Measurements from ENCODE around the gene NEUROG2. TPM values are rescaled to one million over a fixed set of nuclear protein-coding genes. Genes with fewer than 3 reads are reported as not detected.
"Not testable (repeated sequence)": the region's sequence is repeated elsewhere in the genome, so short reads cannot be mapped to it uniquely, and the experiment has no call there.

NEUROG2 gene
- total RNA-seq, 3 donors from 2014 or later: not detected

DNA sequence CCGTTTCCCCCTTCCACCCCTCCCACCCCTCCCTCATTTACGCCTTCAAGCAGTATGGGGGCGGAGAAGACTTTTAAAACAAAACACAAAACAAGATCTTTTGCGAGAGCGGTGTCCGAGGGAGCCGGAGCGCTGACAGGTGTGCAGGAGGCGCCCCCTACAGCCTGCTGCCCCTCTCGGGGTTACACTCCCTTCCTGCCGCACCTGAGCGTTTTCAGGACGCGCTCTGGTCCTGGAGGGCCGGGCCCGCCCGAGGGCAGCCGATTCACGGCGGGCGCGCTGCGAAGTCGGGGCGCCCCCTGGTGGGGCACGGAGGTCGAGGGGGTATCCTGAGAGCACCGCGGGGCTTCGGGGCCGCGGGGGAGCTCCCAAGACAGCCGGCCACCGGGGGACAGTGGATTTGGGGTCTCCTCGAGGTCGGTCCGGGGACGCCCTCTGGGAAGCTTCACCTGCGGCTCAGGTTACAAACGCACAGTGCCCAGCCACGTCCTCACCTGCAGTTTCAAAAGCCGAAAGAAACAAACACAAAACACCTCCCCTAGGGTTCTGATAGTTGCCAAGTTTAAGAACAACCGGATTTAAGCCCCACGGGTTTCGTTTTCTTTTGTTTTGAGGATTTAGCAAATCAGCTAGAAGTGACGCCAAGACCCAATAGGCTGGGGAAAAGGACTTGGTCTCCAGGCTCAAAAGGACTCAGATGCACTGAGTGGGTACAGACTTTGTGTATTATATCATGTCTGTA is 8.0 kb upstream of the NEUROG2 start:
- TF ChIP-seq, protein P1, sequence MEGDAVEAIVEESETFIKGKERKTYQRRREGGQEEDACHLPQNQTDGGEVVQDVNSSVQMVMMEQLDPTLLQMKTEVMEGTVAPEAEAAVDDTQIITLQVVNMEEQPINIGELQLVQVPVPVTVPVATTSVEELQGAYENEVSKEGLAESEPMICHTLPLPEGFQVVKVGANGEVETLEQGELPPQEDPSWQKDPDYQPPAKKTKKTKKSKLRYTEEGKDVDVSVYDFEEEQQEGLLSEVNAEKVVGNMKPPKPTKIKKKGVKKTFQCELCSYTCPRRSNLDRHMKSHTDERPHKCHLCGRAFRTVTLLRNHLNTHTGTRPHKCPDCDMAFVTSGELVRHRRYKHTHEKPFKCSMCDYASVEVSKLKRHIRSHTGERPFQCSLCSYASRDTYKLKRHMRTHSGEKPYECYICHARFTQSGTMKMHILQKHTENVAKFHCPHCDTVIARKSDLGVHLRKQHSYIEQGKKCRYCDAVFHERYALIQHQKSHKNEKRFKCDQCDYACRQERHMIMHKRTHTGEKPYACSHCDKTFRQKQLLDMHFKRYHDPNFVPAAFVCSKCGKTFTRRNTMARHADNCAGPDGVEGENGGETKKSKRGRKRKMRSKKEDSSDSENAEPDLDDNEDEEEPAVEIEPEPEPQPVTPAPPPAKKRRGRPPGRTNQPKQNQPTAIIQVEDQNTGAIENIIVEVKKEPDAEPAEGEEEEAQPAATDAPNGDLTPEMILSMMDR (IDR thresholded peaks at IDR 0.05): peak; percentile 52
- intact Hi-C loops (cut with DNase I, micrococcal nuclease): loop anchor here in 1 of 2 donors (10.0 kb wide), 1 partner anchor 199 kb away; no protein-coding TSS in a partner anchor
- Histone ChIP-seq H3K4me1 (ENCODE audit: low read depth) (peaks cover 20% of the 10 kb centered on the region), H3K9me3 (no peaks in the 10 kb centered on the region), H3K4me3 (no peak overlapping the region), H3K36me3 (ENCODE audit: low read depth) (no peaks in the 10 kb centered on the region)
- ATAC-seq (peak; percentile 95), DNase-seq (peak; percentile 65 to 80 (median 65))

DNA sequence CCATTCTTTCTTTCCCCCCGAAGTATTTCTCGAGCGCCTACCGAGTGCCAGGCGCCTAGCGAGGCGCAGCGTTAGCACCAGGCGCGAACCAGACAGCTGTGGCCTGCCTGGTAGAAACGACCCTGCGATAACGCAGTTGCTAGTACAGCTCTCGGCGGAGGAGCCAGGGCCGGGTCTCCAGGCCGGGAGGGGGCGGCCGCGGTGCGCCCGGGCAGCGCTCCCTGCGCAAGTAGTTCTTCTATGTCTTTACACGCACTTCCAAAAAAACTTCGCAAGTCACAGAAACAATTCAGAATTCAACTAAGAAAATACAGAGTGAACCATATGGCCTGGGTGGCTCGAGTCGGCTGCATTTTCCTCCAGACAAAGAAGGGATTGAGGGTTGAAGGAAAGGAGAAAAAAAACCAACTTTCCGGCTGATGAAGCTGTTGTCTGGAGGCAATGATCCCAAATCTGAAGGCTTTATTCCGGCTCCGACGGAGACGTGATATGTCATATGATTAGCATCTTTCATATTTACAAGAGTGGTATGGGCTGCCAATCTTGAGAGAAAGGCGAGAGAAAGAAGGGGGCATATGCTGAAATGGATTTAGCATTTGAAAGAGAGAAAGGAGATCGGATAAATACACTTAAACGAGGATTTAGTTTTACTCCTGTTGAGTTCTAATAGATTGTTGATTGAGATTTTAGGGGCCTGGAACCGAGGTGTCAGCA is 7.2 kb upstream of the NEUROG2 start:
- ATAC-seq: peak; percentile 55
- intact Hi-C loops (cut with DNase I, micrococcal nuclease): loop anchor here in 1 of 2 donors (10.0 kb wide), 1 partner anchor 198 kb away; no protein-coding TSS in a partner anchor
- peak in 2 of 3 donors; percentile 24 to 50 for DNase-seq

DNA sequence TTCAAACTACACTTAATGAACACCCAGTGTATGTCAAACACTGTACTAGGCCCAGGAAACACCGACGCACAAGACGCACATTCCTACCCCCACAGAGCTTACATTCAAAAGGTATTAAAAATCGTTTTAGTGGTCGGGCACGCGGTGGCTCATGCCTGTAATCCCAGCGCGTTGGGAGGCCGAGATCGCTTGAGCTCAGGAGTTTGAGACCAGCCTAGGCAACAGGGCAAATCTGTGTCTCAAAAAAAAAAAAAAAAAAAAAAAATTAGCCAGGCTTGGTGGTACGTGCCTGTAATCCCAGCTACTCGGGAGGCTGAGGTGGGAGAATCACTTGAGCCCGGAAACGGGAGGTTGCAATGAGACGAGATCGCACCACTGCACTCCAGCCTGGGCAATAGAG is 6.5 kb upstream of the NEUROG2 start:
- intact Hi-C loops (cut with DNase I, micrococcal nuclease): loop anchor here in 1 of 2 donors (10.0 kb wide), 1 partner anchor 198 kb away; no protein-coding TSS in a partner anchor
- not testable (repeated sequence) for DNase-seq; H3K9me3 ChIP-seq; H3K36me3 ChIP-seq (ENCODE audit: low read depth); ATAC-seq; H3K4me3 ChIP-seq
- peaks cover 20% of the 10 kb centered on the region for H3K4me1 ChIP-seq (ENCODE audit: low read depth)

More for the DNA sequence above, 7.2 kb upstream of the NEUROG2 start:
- no peaks in the 10 kb centered on the region for H3K36me3 ChIP-seq (ENCODE audit: low read depth)
- TF ChIP-seq, protein P1 (IDR thresholded peaks at IDR 0.05): no peak
- peaks cover 20% of the 10 kb centered on the region for H3K4me1 ChIP-seq (ENCODE audit: low read depth)
- H3K4me3 ChIP-seq: no peak overlapping the region
- no peaks in the 10 kb centered on the region for H3K9me3 ChIP-seq

DNA sequence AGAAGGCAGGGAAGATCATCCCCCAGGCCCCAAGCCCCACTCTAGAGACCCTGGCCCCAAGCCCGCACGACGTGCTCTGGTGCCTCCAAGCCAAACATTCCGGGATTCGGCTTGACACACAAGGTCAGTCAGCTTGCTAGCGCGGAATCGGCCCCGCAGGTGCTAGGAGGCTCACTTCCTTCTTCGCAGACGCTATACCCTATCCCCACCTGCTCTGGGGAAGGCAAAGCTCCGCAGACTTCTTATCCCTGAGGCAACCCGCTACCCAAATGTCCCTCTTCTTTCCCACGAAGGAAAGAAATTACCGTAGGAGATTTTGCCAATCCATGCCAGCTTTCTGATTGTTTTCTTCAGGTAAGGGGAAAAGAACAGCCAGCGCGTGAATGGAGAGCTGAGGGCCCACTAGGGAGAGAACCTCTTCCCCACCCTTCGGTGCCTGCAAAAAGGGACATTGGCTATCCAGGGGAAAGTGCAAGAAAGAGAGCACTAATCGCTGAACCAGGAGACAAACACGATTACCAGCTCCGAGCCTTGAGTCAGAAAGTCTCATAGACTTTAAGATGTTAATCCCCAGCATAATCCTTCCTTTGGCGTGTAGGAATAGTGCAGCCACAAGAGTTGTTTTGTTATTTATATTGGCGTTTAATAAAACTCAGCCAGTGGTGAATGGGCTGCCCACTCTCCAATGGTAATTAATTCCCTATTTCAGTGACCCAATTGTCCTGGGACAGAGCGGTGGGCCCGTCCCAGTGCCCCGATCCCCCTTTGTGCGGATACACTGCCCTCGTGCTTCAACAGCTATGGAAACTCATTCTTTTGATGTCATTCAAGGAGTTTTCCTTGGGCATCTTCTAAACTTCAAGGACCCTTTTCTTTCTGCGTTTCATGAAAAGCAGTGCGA is 5.4 kb upstream of the NEUROG2 start:
- intact Hi-C loops (cut with DNase I, micrococcal nuclease): loop anchor here in 1 of 2 donors (10.0 kb wide), 1 partner anchor 197 kb away; no protein-coding TSS in a partner anchor
- TF ChIP-seq, protein P1 (IDR thresholded peaks at IDR 0.05): no peak
- Histone ChIP-seq H3K9me3 (no peaks in the 10 kb centered on the region), H3K36me3 (ENCODE audit: low read depth) (no peaks in the 10 kb centered on the region), H3K4me1 (ENCODE audit: low read depth) (peaks cover 25% of the 10 kb centered on the region), H3K4me3 (no peak overlapping the region)
- DNase-seq (no peak), ATAC-seq (no peak)

DNA sequence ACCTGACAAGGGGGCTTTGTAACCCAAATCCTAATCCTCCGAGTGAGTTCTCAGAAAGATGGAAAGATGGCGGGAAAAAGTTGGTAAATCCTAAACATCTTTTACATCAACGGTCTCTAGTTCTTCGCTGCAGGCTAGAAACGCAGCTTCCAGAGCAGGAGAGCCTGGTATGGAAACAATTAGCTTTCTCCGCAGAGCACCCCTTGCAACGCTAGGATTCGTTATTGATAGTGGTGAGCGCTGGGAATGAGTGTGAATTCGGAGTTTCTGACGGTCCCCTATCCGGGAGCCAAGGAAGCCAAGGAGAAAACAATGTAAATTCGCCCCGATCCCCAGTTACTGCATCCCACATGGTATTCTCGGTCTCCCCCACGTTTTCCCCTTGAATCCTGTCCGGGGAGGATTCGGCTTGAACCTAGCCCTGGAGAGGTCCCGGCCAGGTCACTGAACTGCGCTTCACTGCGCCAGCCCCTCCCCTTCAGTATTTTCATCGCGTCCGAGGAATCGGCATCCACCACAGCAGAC is 4.7 kb upstream of the NEUROG2 start:
- Histone ChIP-seq H3K4me3 (no peak overlapping the region), H3K4me1 (ENCODE audit: low read depth) (peaks cover 32% of the 10 kb centered on the region), H3K36me3 (ENCODE audit: low read depth) (no peaks in the 10 kb centered on the region), H3K9me3 (no peaks in the 10 kb centered on the region)
- no peak for DNase-seq
- TF ChIP-seq, protein P1 (IDR thresholded peaks at IDR 0.05): no peak
- intact Hi-C loops (cut with DNase I, micrococcal nuclease): loop anchor here in 1 of 2 donors (10.0 kb wide), 1 partner anchor 196 kb away; no protein-coding TSS in a partner anchor
- ATAC-seq: no peak
